ENCODE data around the gene CRACR2B.

Gene CRACR2B

GRCh38 chr11:794766-795633, 32.7 kb upstream of the CRACR2B start:
- Histone ChIP-seq H3K4me3 (ENCODE audit: low read depth in 1 of 2, low read length in 2 of 2) (peak overlapping the region; percentile 77 to 84), H3K9ac (ENCODE audit: low read depth in 1 of 2, low read length in 2 of 2) (peak overlapping the region; percentile 64 to 72), H3K27ac (ENCODE audit: low read depth, low read length) (no peak overlapping the region), H3K27me3 (ENCODE audit: control insufficient read depth in 1 of 2, insufficient read depth in 2 of 2, low read length in 2 of 2) (no peaks in the 10 kb centered on the region), H3K4me1 (ENCODE audit: control insufficient read depth in 1 of 2, insufficient read depth in 2 of 2, low read length in 2 of 2) (peaks cover 19 to 32% of the 10 kb centered on the region in 2 donors), H3K9me3 (ENCODE audit: control insufficient read depth in 1 of 2, low read length in 2 of 2) (no peaks in the 10 kb centered on the region), H3K36me3 (ENCODE audit: control insufficient read depth in 1 of 2, insufficient read depth in 2 of 2, low read length in 2 of 2) (peaks cover 0 to 14% of the 10 kb centered on the region in 2 donors)

- Histone ChIP-seq H3K27me3 (ENCODE audit: control insufficient read depth in 1 of 2, insufficient read depth in 2 of 2, low read length in 2 of 2) (no peaks in the 10 kb centered on the region), H3K9me3 (ENCODE audit: control insufficient read depth in 1 of 2, low read length in 2 of 2) (no peaks in the 10 kb centered on the region), H3K4me3 (ENCODE audit: low read depth in 1 of 2, low read length in 2 of 2) (peak overlapping the region; percentile 77 to 84), H3K4me1 (ENCODE audit: control insufficient read depth in 1 of 2, insufficient read depth in 2 of 2, low read length in 2 of 2) (peaks cover 19 to 32% of the 10 kb centered on the region in 2 donors), H3K27ac (ENCODE audit: low read depth, low read length) (peak overlapping the region; percentile 79), H3K9ac (ENCODE audit: low read depth in 1 of 2, low read length in 2 of 2) (peak overlapping the region; percentile 64 to 93), H3K36me3 (ENCODE audit: control insufficient read depth in 1 of 2, insufficient read depth in 2 of 2, low read length in 2 of 2) (peaks cover 3 to 18% of the 10 kb centered on the region in 2 donors)
These were observed 31.8 kb upstream of the CRACR2B start for GRCh38 chr11:795634-796564.

- H3K9ac ChIP-seq (ENCODE audit: low read depth in 1 of 2, low read length in 2 of 2), result peak overlapping the region; percentile 63 to 93
- peaks cover 19 to 32% of the 10 kb centered on the region in 2 donors for H3K4me1 ChIP-seq (ENCODE audit: control insufficient read depth in 1 of 2, insufficient read depth in 2 of 2, low read length in 2 of 2)
- no peaks in the 10 kb centered on the region for H3K27me3 ChIP-seq (ENCODE audit: control insufficient read depth in 1 of 2, insufficient read depth in 2 of 2, low read length in 2 of 2)
- no peaks in the 10 kb centered on the region for H3K9me3 ChIP-seq (ENCODE audit: control insufficient read depth in 1 of 2, low read length in 2 of 2)
- H3K36me3 ChIP-seq (ENCODE audit: control insufficient read depth in 1 of 2, insufficient read depth in 2 of 2, low read length in 2 of 2), result peaks cover 8 to 18% of the 10 kb centered on the region in 2 donors
- H3K4me3 ChIP-seq (ENCODE audit: low read depth in 1 of 2, low read length in 2 of 2), result peak overlapping the region; percentile 77 to 84
- H3K27ac ChIP-seq (ENCODE audit: low read depth, low read length), result peak overlapping the region; percentile 79
These were observed 31.0 kb upstream of the CRACR2B start for GRCh38 chr11:796565-797295.

- H3K36me3 ChIP-seq (ENCODE audit: control insufficient read depth in 1 of 2, insufficient read depth in 2 of 2, low read length in 2 of 2), result peaks cover 8 to 22% of the 10 kb centered on the region in 2 donors
- peak overlapping the region; percentile 77 to 84 for H3K4me3 ChIP-seq (ENCODE audit: low read depth in 1 of 2, low read length in 2 of 2)
- no peaks in the 10 kb centered on the region for H3K9me3 ChIP-seq (ENCODE audit: control insufficient read depth in 1 of 2, low read length in 2 of 2)
- H3K9ac ChIP-seq (ENCODE audit: low read depth in 1 of 2, low read length in 2 of 2), result peak overlapping the region; percentile 63 to 93
- H3K4me1 ChIP-seq (ENCODE audit: control insufficient read depth in 1 of 2, insufficient read depth in 2 of 2, low read length in 2 of 2), result peaks cover 19 to 32% of the 10 kb centered on the region in 2 donors
- no peaks in the 10 kb centered on the region for H3K27me3 ChIP-seq (ENCODE audit: control insufficient read depth in 1 of 2, insufficient read depth in 2 of 2, low read length in 2 of 2)
- peak overlapping the region; percentile 79 for H3K27ac ChIP-seq (ENCODE audit: low read depth, low read length)
These were observed 30.2 kb upstream of the CRACR2B start for GRCh38 chr11:797296-798092.

- H3K9ac ChIP-seq (ENCODE audit: low read depth in 1 of 2, low read length in 2 of 2), result peak within 1 kb of the TSS; percentile 63 to 93
- H3K27me3 ChIP-seq (ENCODE audit: control insufficient read depth in 1 of 2, insufficient read depth in 2 of 2, low read length in 2 of 2), result no peaks in the 10 kb centered on the region
- H3K4me1 ChIP-seq (ENCODE audit: control insufficient read depth in 1 of 2, insufficient read depth in 2 of 2, low read length in 2 of 2), result peaks cover 19 to 32% of the 10 kb centered on the region in 2 donors
- no peaks in the 10 kb centered on the region for H3K9me3 ChIP-seq (ENCODE audit: control insufficient read depth in 1 of 2, low read length in 2 of 2)
- H3K27ac ChIP-seq (ENCODE audit: low read depth, low read length), result peak within 1 kb of the TSS; percentile 79
- peaks cover 8 to 24% of the 10 kb centered on the region in 2 donors for H3K36me3 ChIP-seq (ENCODE audit: control insufficient read depth in 1 of 2, insufficient read depth in 2 of 2, low read length in 2 of 2)
- H3K4me3 ChIP-seq (ENCODE audit: low read depth in 1 of 2, low read length in 2 of 2), result peak within 1 kb of the TSS; percentile 77 to 84
These were observed 29.5 kb upstream of the CRACR2B start, which contains the start of gene SLC25A22 for GRCh38 chr11:798093-798713. TSS of gene SLC25A22 (minus strand) at chr11:798281. CDS start at chr11:795006, 3,275 bp downstream.

GRCh38 chr11:799641-800316, 27.9 kb upstream of the CRACR2B start:
- Histone ChIP-seq H3K27me3 (ENCODE audit: control insufficient read depth in 1 of 2, insufficient read depth in 2 of 2, low read length in 2 of 2) (no peaks in the 10 kb centered on the region), H3K9ac (ENCODE audit: low read depth in 1 of 2, low read length in 2 of 2) (no peak overlapping the region), H3K4me3 (ENCODE audit: low read depth in 1 of 2, low read length in 2 of 2) (no peak overlapping the region), H3K36me3 (ENCODE audit: control insufficient read depth in 1 of 2, insufficient read depth in 2 of 2, low read length in 2 of 2) (peaks cover 8 to 22% of the 10 kb centered on the region in 2 donors), H3K9me3 (ENCODE audit: control insufficient read depth in 1 of 2, low read length in 2 of 2) (no peaks in the 10 kb centered on the region), H3K4me1 (ENCODE audit: control insufficient read depth in 1 of 2, insufficient read depth in 2 of 2, low read length in 2 of 2) (peaks cover 29 to 40% of the 10 kb centered on the region in 2 donors), H3K27ac (ENCODE audit: low read depth, low read length) (no peak overlapping the region)

GRCh38 chr11:800473-800872, 27.2 kb upstream of the CRACR2B start:
- Histone ChIP-seq H3K27ac (ENCODE audit: low read depth, low read length) (no peak overlapping the region), H3K9ac (ENCODE audit: low read depth in 1 of 2, low read length in 2 of 2) (no peak overlapping the region), H3K9me3 (ENCODE audit: control insufficient read depth in 1 of 2, low read length in 2 of 2) (no peaks in the 10 kb centered on the region), H3K4me1 (ENCODE audit: control insufficient read depth in 1 of 2, insufficient read depth in 2 of 2, low read length in 2 of 2) (peaks cover 23 to 35% of the 10 kb centered on the region in 2 donors), H3K27me3 (ENCODE audit: control insufficient read depth in 1 of 2, insufficient read depth in 2 of 2, low read length in 2 of 2) (no peaks in the 10 kb centered on the region), H3K36me3 (ENCODE audit: control insufficient read depth in 1 of 2, insufficient read depth in 2 of 2, low read length in 2 of 2) (peaks cover 8 to 22% of the 10 kb centered on the region in 2 donors), H3K4me3 (ENCODE audit: low read depth in 1 of 2, low read length in 2 of 2) (no peak overlapping the region)

- Histone ChIP-seq H3K9ac (ENCODE audit: low read depth in 1 of 2, low read length in 2 of 2) (no peak overlapping the region), H3K9me3 (ENCODE audit: control insufficient read depth in 1 of 2, low read length in 2 of 2) (no peaks in the 10 kb centered on the region), H3K36me3 (ENCODE audit: control insufficient read depth in 1 of 2, insufficient read depth in 2 of 2, low read length in 2 of 2) (peaks cover 8 to 22% of the 10 kb centered on the region in 2 donors), H3K4me1 (ENCODE audit: control insufficient read depth in 1 of 2, insufficient read depth in 2 of 2, low read length in 2 of 2) (peaks cover 22 to 31% of the 10 kb centered on the region in 2 donors), H3K4me3 (ENCODE audit: low read depth in 1 of 2, low read length in 2 of 2) (no peak overlapping the region), H3K27ac (ENCODE audit: low read depth, low read length) (no peak overlapping the region), H3K27me3 (ENCODE audit: control insufficient read depth in 1 of 2, insufficient read depth in 2 of 2, low read length in 2 of 2) (no peaks in the 10 kb centered on the region)
These were observed 26.5 kb upstream of the CRACR2B start for GRCh38 chr11:801097-801780.

Data from duodenal mucosa (tissue), 2 donors.